ENCODE results near the gene PFKM.

DNA sequence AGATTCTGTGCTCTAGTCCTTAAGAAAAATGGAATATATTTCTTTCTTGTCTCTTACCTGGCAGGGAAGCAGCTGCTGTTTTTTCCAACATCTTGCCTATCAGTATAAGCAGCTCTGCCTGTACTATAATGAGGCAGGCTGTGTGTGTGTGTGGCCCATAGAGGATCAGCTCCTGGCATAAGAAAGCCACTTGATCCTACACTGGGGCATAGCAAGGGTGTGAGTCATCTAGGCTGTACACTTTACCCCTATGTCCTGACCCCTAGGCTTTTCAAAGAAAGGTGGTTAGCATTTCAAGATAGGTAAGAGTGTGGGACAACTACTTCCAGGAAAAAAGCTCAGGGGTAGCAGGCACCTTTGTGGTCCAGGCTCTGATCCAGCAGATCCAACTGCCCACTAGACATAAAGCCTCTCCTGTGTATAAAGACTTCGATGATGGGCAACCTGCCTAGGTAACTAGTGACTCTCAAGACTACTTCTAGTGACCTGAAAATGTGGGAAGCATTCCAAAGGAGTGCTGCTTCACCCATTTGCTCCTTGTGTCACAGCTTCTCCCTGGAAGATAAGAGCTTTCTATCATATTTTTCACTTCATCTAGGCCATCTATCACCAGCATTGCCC is 8.4 kb upstream of the PFKM start:
- TF ChIP-seq, protein P1, sequence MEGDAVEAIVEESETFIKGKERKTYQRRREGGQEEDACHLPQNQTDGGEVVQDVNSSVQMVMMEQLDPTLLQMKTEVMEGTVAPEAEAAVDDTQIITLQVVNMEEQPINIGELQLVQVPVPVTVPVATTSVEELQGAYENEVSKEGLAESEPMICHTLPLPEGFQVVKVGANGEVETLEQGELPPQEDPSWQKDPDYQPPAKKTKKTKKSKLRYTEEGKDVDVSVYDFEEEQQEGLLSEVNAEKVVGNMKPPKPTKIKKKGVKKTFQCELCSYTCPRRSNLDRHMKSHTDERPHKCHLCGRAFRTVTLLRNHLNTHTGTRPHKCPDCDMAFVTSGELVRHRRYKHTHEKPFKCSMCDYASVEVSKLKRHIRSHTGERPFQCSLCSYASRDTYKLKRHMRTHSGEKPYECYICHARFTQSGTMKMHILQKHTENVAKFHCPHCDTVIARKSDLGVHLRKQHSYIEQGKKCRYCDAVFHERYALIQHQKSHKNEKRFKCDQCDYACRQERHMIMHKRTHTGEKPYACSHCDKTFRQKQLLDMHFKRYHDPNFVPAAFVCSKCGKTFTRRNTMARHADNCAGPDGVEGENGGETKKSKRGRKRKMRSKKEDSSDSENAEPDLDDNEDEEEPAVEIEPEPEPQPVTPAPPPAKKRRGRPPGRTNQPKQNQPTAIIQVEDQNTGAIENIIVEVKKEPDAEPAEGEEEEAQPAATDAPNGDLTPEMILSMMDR (IDR thresholded peaks at IDR 0.05; ENCODE audit: insufficient read depth, low read depth, low read length), result no peak
- TF ChIP-seq EZH2 (IDR thresholded peaks at IDR 0.05; ENCODE audit: insufficient read depth, low read length), result no peak

All from astrocyte (in vitro differentiated cells and primary cell).